IMR-90 (cell line): ENCODE data around the gene RPL37. TPM values are rescaled to one million over a fixed set of nuclear protein-coding genes. Genes with fewer than 3 reads are reported as not detected.

Experiments used
- ATAC-seq: fragments of 200-7000 bp; cut with Tn5 transposase; 2 replicates; pipeline ENCODE4 v1.9.1; 2020; ENCODE audit warnings: low read depth, mild to moderate bottlenecking, moderate library complexity
- BruUV-seq: library from RNA; stranded (reverse); fragments of 400-500 nt; replicated peaks from 2 replicates; lab custom pipeline; 2021; lab: Mats Ljungman, UMichigan
- CTCF ChIA-PET: fragments of 300-600 bp; formaldehyde crosslinking; extraction: SDS; loops from one replicate; lab custom pipeline; 2021; ENCODE audit warnings: antibody characterized with exemption; lab: Yijun Ruan, JAX
- POLR2A ChIA-PET: fragments of 300-600 bp; sonication (Branson Sonifier 250); formaldehyde crosslinking; loops from one replicate; lab custom pipeline; 2022; ENCODE audit warnings: antibody characterized with exemption; ENCODE audit not compliant: unreplicated experiment; lab: Charles Lee
- DNase-seq: peaks from one replicate; pipeline ENCODE4 v3.0.0; 2013
- H2AFZ ChIP-seq: replicated peaks from 2 replicates; pipeline ENCODE3; 2013; ENCODE audit warnings: low read length, mild to moderate bottlenecking; ENCODE audit not compliant: poor library complexity
- H2AK5ac ChIP-seq: 2 replicates; pipeline ENCODE4 v1.6.1; 2013; ENCODE audit warnings: low read depth, low read length, inconsistent platforms
- H2AK9ac ChIP-seq: replicated peaks from 2 replicates; pipeline ENCODE3; 2013; ENCODE audit warnings: mild to moderate bottlenecking, low read depth, low read length, moderate library complexity; ENCODE audit not compliant: poor library complexity
- H2BK120ac ChIP-seq: 2 replicates; pipeline ENCODE4 v1.6.1; 2013; ENCODE audit warnings: low read depth, low read length, inconsistent platforms
- H2BK15ac ChIP-seq: 3 replicates; pipeline ENCODE4 v1.6.1; 2013; ENCODE audit warnings: low read depth, low read length, inconsistent platforms
- H2BK20ac ChIP-seq: 2 replicates; pipeline ENCODE4 v1.6.1; 2013; ENCODE audit warnings: low read depth, mild to moderate bottlenecking, inconsistent platforms, low read length, moderate library complexity
- H2BK5ac ChIP-seq: 2 replicates; pipeline ENCODE4 v1.6.1; 2013; ENCODE audit warnings: mild to moderate bottlenecking, low read depth, low read length, inconsistent platforms; ENCODE audit not compliant: poor library complexity, severe bottlenecking
- H3K14ac ChIP-seq: replicated peaks from 2 replicates; pipeline ENCODE4 v1.6.1; 2013; ENCODE audit warnings: low read depth, low read length, inconsistent platforms
- H3K18ac ChIP-seq: 2 replicates; pipeline ENCODE4 v1.6.1; 2013; ENCODE audit warnings: low read depth, low read length, control low read depth
- H3K23ac ChIP-seq: 2 replicates; pipeline ENCODE4 v1.6.1; 2013; ENCODE audit warnings: low read depth, low read length, inconsistent platforms
- H3K27ac ChIP-seq: 2 replicates; pipeline ENCODE4 v1.5.1; 2013; ENCODE audit warnings: mild to moderate bottlenecking, control low read depth, low read length; ENCODE audit not compliant: insufficient read depth
- H3K27me3 ChIP-seq: 2 replicates; pipeline ENCODE4 v1.6.1; 2013; ENCODE audit warnings: low read length; ENCODE audit not compliant: control insufficient read depth, insufficient read depth
- H3K36me3 ChIP-seq: 2 replicates; pipeline ENCODE4 v1.6.1; 2013; ENCODE audit warnings: low read length, mixed read lengths; ENCODE audit not compliant: control insufficient read depth, insufficient read depth
- H3K4ac ChIP-seq: 2 replicates; pipeline ENCODE4 v1.6.1; 2013; ENCODE audit warnings: low read depth, low read length, inconsistent platforms
- H3K4me1 ChIP-seq: 2 replicates; pipeline ENCODE4 v1.6.1; 2013; ENCODE audit warnings: low read length, mixed read lengths; ENCODE audit not compliant: control insufficient read depth, insufficient read depth
- H3K4me2 ChIP-seq: 2 replicates; pipeline ENCODE4 v1.6.1; 2013; ENCODE audit warnings: low read depth, mild to moderate bottlenecking, control low read depth, low read length, moderate library complexity
- H3K4me3 ChIP-seq: 2 replicates; pipeline ENCODE4 v1.5.1; 2013; ENCODE audit warnings: low read depth, mild to moderate bottlenecking, control low read depth, low read length, moderate library complexity; ENCODE audit not compliant: insufficient read depth
- H3K56ac ChIP-seq: 2 replicates; pipeline ENCODE4 v1.6.1; 2013; ENCODE audit warnings: low read length, inconsistent platforms; ENCODE audit not compliant: insufficient read depth; ENCODE audit errors: extremely low read depth
- H3K79me1 ChIP-seq, 2 experiments: 2 replicates each; pipeline ENCODE4 v1.6.1; 2013; ENCODE audit warnings: low read length in 2 of 2, inconsistent platforms in 1 of 2, low read depth in 1 of 2
- H3K9ac ChIP-seq: 2 replicates; pipeline ENCODE4 v1.6.1; 2013; ENCODE audit warnings: low read depth, low read length, control low read depth
- H3K9me1 ChIP-seq: 2 replicates; pipeline ENCODE4 v1.6.1; 2013; ENCODE audit warnings: low read length, inconsistent platforms; ENCODE audit not compliant: insufficient read depth
- H3K9me3 ChIP-seq: 2 replicates; pipeline ENCODE4 v1.6.1; 2013; ENCODE audit warnings: low read length; ENCODE audit not compliant: control insufficient read depth, insufficient read depth
- H4K20me1 ChIP-seq: 2 replicates; pipeline ENCODE4 v1.6.1; 2013; ENCODE audit warnings: low read length, inconsistent platforms; ENCODE audit not compliant: insufficient read depth
- H4K5ac ChIP-seq: 2 replicates; pipeline ENCODE4 v1.6.1; 2013; ENCODE audit warnings: mild to moderate bottlenecking, low read depth, low read length, control low read depth
- H4K8ac ChIP-seq, 2 experiments: 2 replicates each; pipeline ENCODE4 v1.6.1; 2013; ENCODE audit warnings: low read depth in 2 of 2, low read length in 2 of 2, control low read depth in 1 of 2, inconsistent platforms in 1 of 2
- H4K91ac ChIP-seq: 2 replicates; pipeline ENCODE4 v1.6.1; 2013; ENCODE audit warnings: low read depth, low read length, inconsistent platforms; ENCODE audit not compliant: insufficient read depth
- BHLHE40 ChIP-seq: fragments of 150-350 bp; IDR thresholded peaks from 2 replicates; pipeline ENCODE4 v1.6.1; 2016; ENCODE audit warnings: mild to moderate bottlenecking, low read depth, low read length
- POLR2A ChIP-seq: IDR thresholded peaks from 2 replicates; pipeline ENCODE4 v1.6.1; 2012; ENCODE audit warnings: mild to moderate bottlenecking, low read depth, low read length
- RAD21 ChIP-seq: IDR thresholded peaks from 2 replicates; pipeline ENCODE4 v1.6.1; 2012; ENCODE audit warnings: low read length, improper control_type of control experiment
- RCOR1 ChIP-seq: IDR thresholded peaks from 2 replicates; pipeline ENCODE4 v1.6.1; 2012; ENCODE audit warnings: mild to moderate bottlenecking, low read length, improper control_type of control experiment; ENCODE audit not compliant: insufficient replicate concordance
- RFX5 ChIP-seq: IDR thresholded peaks from 2 replicates; pipeline ENCODE4 v1.8.0; 2012; ENCODE audit warnings: low read depth, mild to moderate bottlenecking, low read length, moderate library complexity
- USF2 ChIP-seq: fragments of 150-350 bp; IDR thresholded peaks from 2 replicates; pipeline ENCODE4 v1.6.1; 2017; ENCODE audit warnings: mild to moderate bottlenecking, antibody characterized with exemption, low read length, low read depth
- WGBS, 2 experiments: methylation state at CpG; one replicate each; pipeline versions ENCODE4 v1.1.5 to v1.1.7; 2013; ENCODE audit warnings: missing lambda C conversion rate in 2 of 2; ENCODE audit not compliant: insufficient read length in 1 of 2; ENCODE audit errors: extremely low coverage in 2 of 2; 5-methylcytosine and 5-hydroxymethylcytosine counted together
- dilution Hi-C: fragments of 300-500 bp; cut with HindIII; formaldehyde crosslinking; loops from one replicate; pipeline ENCODE4 v1.14.3; 2018; ENCODE audit warnings: low sequenced_read_pairs; ENCODE audit not compliant: unreplicated experiment
- in situ Hi-C: fragments of 300-500 bp; cut with MboI; formaldehyde crosslinking; loops from 3 replicates; pipeline ENCODE4 v1.14.3; 2019; ENCODE audit warnings: low sequenced_read_pairs, inconsistent platforms, mixed read lengths
- intact Hi-C: fragments of 100-400 bp; cut with micrococcal nuclease; formaldehyde crosslinking; loops from 2 replicates; pipeline ENCODE4 v1.10.0; 2022
- polyA plus RNA-seq, 3 experiments: library from polyadenylated mRNA; depleted of rRNA; stranded (reverse); fragments of >200 nt; gene quantifications; 2 replicates each; pipeline ENCODE4 v1.2.3, GENCODE V29; 2012; ENCODE audit warnings: low replicate concordance in 1 of 3
- total RNA-seq: library from RNA; depleted of rRNA; stranded (reverse); fragments of >200 nt; gene quantifications from 2 replicates; pipeline ENCODE4 v1.2.3, GENCODE V29; 2012

Gene RPL37
- total and polyA plus RNA-seq, 2 of the 4 experiments (the other 2 are of a cell fraction), result 35.3 to 294 TPM

GRCh38 chr5:40882291-40882690 is 47.3 kb upstream of the RPL37 start:
- ChIA-PET POLR2A (no interaction called here), CTCF (interaction anchor here (0.6 kb wide), 1 partner anchor 1303 kb away, joined by 3 read pairs; no protein-coding TSS in a partner anchor)
- Histone ChIP-seq H4K8ac (no peak overlapping the region), H3K27me3 (no peaks in the 10 kb centered on the region; the same call in 1 of the 2 replicates), H2BK20ac (no peak overlapping the region), H4K20me1 (no peaks in the 10 kb centered on the region), H2BK15ac (no peak overlapping the region), H2BK5ac (no peak overlapping the region), H2AFZ (no peak overlapping the region), H3K4me2 (no peak overlapping the region), H3K23ac (no peak overlapping the region), H3K14ac (no peak overlapping the region), H2AK9ac (no peak overlapping the region), H3K56ac (no peak overlapping the region), H3K18ac (no peak overlapping the region), H2AK5ac (no peak overlapping the region), H3K9me1 (no peaks in the 10 kb centered on the region), H3K9ac (no peak overlapping the region), H3K36me3 (no peaks in the 10 kb centered on the region), H2BK120ac (no peak overlapping the region), H3K4ac (no peak overlapping the region), H3K79me1 (no peaks in the 10 kb centered on the region), H3K4me3 (no peak overlapping the region), H3K9me3 (peaks cover 7% of the 10 kb centered on the region), H4K5ac (no peak overlapping the region), H4K91ac (no peak overlapping the region), H3K27ac (no peak overlapping the region), H3K4me1 (no peaks in the 10 kb centered on the region)
- in situ Hi-C loops, result no loop called here
- intact Hi-C loops, result no loop called here
- BruUV-seq, result no TSS peak
- DNase-seq (no peak), ATAC-seq (no peak)
- WGBS, 2 experiments, result 90% methylated on average over 3 of the region's 4 CpGs; no CpG with 5 or more reads in 1 of the 2 experiments
- dilution Hi-C loops, result no loop called here
- TF ChIP-seq RAD21 (no peak), USF2 (no peak), BHLHE40 (no peak), POLR2A (no peak), RFX5 (no peak), RCOR1 (no peak)
